CD1c-positive myeloid dendritic cell (primary cell): ENCODE measurements around the gene RHOA.
A peak's percentile ranks its signal among the peaks of the same experiment; 100 is the strongest.
"Not testable (repeated sequence)": the region's sequence is repeated elsewhere in the genome, so short reads cannot be mapped to it uniquely, and the experiment has no call there.

ENCODE experiments used
- DNase-seq: peaks from one replicate; pipeline ENCODE4 v3.0.0-alpha.2; 2016; ENCODE audit errors: extremely low spot score

The RHOA gene

DNA sequence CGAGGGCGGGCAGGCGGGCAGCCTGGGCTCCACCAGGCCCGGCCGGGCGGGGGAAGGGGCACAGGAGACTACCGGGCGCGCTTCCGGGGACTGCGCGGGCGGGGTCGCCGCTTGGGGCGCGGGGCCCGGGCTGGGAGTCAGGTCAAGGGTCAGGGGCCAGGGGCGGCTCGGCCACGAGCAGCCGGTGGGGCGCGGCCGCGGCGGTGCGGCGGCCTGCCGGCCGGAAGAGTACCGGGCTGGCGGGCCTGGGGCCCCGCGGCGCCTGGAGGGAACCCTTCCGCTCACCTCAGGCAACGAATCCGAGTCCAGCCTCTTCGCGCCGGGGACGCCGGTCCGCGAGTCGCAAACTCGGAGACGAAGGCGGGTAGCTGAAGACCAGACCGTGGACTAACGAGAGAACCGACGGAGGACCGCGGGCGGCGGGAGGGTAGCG is 225 bp downstream of the RHOA start:
- peak; percentile 83 for DNase-seq

DNA sequence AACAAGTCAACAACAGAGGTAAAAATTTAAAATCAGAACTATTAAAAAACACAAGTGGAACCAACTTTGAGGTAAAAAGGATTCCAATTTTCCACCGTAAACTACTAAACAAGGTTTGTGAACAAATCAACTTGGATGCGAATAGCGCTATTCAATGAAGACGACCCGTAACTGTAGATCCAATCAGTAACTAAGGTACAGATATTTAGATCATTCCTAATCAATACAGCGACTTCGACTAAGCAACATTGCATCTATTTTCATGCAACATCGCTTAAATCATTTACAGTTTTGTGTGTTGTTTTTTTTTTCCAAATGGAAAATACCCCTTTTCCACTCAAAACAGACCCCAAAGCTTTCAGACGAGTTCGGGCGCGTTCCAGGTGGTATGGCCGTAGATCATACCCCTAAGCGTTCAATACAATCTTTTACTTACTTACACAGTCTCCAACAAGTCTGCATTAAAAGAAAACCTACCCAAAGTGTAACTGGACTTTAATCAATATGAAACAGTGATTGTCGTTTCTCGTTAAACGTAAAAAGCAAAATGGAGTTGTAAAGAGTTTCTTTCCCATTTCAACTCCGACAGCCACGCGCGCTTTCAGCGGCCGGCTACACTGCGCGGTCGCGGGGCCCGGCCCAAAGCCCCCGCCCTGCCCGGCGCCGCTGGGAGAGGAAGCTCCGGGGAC is 786 bp downstream of the RHOA start:
- no peak for DNase-seq

DNA sequence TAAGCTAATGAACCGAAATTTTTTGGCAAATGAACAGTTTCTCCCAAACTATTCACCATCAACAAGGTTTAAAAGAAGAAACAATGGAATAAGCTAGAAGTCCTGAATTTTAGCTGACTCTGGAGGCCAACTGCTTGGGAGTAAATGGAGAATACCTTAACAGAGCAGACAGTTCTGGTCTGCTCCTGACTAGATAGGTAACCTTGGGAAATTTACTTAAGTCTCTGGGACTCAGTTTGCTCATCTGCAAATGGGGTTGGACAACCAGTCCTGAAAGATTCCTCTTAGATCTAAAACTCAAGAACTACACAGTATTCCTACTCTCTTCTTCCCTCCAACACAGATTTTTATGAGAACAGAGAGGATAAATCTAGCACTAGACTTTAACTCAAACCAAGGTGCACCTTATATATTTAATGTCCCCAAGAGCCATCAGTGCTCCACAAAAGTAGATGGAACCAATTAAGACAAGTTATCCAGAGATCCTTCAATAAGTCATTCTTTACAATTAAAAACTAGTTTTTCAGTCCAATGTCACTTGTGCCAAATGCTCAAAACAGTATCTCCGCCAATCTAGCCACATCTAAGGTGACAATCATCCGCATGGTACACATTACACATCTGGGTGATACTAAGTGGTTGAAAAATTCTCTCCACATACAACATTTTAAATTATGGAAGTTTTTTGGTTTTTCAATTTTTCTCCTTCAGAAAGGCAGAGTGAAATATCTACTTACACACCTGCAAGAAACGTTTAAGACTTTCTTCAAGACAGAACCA is 1.5 kb downstream of the RHOA start:
- no peak for DNase-seq

DNA sequence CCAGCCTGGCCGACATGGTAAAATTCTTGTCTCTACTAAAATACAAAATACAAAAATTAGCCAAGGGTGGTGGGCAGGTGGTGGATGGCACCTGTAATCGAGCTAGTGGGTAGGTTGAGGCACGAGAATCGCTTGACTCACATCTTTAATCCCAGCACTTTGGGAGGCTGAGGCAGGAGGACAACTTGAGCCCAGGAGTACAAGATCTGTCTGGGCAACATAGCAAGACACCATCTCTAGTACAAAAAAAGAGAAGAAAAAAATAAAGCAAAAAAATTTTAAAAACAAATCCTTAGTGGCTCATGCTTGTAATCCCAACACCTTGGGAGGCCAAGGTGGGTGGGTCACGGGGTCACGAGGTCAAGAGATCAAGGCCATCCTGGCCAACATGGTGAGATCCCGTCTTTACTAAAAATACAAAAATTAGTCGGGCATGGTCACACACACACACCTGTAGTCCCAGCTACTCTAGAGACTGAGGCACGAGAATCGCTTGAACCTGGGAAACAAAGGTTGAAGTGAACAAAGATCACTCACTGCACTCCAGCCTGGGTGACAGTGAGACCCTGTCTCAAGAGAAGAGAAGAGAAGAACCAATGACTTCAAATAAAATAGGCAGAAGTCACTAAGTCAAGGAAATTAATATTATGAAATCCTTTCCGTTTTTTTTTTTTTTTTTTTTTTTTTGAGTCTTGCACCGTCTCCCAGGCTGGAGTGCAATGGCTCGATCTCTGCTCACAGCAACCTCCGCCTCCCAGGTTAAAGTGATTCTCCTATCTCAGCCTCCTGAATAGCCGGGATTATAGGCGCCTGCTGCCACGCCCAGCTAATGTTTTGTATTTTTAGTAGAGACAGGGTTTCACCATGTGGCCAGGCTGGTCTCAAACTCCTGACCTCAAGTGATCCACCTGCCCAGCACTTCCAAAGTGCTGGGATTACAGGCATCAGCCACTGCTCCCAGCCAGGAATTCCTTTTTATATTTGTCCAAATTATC is 4.9 kb downstream of the RHOA start:
- peak; percentile 29 for DNase-seq

DNA sequence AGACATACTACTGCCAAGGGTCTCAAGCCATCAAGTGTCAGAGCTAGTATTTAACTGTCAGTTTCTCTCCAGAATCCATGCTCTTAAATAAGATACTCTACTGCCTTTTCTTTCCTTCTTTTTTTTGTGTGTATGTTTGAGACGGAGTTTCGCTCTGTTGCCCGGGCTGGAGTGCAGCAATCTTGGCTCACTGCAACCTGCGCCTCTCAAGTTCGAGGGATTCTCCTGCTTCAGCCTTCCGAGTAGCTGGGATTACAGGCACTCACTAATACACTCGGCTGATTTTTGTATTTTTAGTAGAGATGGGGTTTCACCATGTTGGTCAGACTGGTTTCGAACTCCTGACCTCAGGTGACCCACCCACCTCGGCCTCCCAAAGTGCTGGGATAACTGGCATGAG is 6.2 kb downstream of the RHOA start:
- DNase-seq = not testable (repeated sequence)

DNA sequence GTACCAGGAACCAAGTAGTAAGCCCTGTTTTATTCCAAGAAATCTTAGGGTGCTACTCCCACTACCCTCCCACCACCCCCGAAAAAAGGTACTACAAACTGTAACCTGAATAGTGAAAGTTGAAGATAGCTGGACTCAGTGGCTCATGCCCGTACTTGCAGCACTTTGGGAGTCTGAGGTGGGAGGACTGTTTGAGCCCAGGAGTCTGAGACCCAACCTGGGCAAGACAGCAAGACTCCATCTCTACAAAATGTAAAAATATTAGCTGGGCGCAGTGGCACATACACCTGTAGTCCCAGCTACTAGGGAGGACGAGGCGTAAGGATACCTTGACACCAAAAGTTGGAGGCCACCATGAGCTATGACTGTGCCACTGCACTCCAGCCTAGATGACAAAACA is 7.9 kb downstream of the RHOA start:
- DNase-seq = no peak

DNA sequence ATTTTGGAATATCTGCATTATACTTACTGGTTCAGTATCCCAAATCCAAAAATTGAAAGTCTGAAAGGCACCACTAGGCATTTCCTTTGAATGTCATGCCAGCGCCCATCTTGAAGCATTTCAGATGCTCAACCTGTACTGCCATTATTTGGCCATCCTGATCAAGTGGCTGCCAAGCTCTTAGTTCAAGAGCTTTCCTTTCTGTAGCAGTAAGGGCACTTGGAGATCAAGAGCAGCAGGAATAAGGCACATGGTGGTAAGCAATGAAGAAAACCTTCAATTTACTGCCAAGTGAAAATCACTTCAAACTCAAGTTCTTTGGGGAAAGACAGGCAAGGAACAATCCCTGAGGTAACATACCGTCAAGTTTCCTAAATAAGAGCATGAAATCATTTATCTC is 10.0 kb downstream of the RHOA start:
- no peak for DNase-seq

DNA sequence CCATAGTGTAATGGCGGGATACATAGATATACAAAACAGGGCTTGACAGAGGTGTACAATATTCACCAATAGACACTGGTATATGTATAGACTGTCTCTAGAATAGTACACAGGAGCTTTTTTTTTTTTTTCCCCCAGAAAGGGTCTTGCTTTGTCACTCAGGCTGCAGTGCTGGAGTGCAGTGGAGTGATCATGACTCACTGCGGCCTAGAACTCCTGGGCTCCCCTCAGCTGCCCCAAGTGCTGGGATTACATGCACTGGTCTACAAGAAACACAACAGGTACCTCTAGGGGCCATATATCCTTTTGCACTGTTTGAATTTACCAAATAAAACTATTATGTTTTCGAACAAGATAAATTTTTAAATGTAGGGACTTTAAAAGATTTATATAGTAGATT is 12.3 kb downstream of the RHOA start:
- DNase-seq = no peak

DNA sequence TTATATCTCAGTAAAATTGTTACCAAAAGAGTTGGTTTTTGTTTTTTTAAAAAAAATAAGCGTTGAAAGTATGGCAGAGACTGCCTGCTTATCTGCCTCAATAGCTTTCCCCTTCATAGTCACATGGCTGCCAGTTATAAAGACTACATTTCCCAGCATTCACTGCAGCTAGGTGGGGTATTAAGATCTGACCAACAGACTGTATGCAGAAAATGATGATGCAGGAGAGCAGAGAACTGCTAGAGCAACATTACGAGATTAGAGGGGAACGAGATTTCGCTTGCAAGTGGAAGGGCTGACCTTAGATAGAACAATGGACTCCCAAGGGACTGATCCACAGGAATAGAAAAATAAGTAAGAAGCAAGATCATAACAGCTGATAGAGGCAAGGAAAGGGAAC is 14.3 kb downstream of the RHOA start:
- no peak for DNase-seq

DNA sequence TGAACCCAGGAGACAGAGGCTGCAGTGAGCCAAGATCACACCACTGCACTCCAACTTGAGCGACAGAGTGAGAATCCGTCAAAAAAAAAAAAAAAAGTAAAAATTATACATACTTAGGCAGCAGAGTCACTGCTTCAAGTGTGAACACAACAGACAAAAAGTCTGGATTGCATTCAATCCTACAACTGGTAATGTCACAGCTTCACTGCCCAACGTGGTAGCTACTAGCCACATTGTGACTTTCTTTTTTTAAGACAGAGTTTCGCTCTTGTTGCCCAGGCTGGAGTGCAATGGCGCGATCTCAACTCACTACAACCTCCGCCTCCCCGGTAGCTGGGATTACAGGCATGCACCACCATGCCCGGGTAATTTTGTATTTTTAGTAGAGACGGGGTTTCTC is 20.5 kb downstream of the RHOA start:
- DNase-seq = not testable (repeated sequence)

DNA sequence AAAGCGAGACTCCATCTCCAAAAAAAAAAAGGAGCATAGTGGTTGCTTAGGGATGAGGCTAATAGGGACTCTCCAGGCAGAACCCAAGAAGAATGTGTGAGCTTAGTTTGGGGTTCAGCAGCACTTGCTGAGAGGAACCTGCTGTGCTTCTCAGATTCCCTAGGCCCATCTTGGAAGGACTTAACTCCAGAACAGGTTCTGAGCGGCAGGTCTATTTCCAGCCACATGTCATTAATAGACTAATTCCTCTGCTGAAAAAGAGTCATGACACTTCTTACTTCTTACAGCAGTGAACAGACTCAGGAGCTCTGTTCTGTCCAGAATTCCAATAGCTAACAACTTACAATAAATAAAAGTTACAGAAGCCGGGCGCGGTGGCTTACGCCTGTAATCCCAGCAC is 22.5 kb downstream of the RHOA start:
- DNase-seq = no peak

DNA sequence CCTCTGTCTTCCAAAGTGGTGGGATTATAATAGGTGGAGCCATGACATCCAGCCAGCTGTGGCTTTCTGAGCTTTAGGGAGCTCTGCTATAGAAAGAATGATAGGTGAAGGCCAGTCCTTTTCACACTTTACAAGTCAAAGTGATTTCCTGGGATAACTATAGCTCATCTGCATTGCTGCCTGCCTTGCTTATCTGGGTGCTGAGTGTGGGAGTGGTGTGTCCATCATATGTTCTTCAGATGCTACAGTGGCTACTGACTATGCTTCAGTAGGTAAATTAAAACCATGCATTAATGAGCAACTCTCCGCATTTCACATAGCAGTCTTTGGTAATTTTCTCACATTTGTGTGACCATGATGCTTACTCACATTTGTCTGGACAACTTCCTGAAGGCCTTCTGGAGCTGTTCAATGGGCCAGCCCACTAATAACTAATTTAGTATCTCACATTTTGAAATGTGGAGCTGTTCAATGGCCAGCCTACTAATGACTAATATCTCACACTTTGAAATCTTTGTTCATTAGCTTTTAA is 23.4 kb downstream of the RHOA start:
- DNase-seq = no peak

DNA sequence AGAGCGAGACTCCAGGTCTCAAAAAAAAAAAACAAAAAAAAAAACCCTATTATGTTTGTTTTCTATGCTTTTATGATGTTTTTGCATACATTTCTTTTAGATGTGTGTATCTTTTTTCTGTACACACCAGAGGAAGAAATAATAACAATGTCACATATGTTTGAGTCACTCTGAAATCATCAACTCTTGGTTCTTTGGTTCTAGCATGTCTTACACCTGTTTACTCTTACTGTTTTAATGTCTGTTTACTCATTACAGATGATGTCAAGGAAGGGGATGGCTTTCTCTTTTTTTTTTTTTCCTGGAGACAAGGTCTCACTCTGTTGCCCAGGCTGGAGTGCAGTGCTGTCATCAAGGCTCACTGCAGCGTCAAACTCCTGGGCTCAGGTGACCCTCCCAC is 24.1 kb downstream of the RHOA start:
- no peak for DNase-seq

DNA sequence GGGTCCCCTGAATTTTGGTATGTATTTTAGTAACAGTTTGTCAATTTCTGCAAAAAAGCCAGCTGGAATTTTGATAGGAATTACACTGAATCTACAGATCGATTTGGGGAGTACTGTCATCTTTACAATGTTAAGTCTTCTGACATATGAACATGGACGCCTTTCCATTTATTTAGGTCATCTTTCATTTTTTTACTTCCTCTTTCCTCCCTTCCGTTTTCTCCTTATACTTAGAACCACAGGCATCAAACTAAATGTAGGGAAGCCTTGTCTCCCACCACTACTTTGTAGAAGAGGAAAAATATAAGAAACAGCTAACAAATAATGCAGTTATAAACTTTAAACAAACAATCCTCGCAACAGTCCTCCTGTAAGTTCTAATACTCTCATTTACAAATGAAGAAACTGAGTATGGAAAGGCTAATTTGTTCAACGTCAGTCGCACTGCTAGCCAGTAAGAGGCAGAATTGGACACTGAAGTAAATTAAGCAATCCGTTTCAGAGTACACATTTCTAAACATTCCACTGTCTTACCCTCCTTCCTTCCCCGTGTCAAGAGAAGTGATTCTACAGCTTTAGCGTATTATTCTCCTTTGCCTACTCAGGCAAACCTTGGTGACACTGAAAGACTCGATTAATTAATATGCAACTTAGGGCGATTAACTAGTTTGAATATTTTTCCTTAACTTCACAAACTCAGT is 25.6 kb downstream of the RHOA start:
- DNase-seq = peak; percentile 66

DNA sequence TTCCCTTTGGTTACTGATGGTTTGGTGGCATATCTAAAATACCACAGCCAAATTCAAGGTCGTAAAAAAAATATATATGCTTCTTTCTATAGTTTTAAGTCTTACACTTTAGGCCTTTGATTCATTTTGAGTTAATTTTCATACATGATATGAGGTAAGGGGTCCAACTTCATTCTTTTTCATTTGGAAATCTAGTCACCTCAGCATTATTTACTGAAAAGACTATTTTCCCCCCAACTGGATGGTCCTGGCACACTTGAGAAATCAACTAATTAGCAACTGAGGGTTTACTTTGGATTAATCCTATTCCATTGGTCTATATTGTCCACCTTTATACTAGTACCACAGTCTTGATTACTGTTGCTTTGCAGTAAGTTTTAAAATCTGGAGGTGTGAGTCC is 26.2 kb downstream of the RHOA start:
- no peak for DNase-seq

DNA sequence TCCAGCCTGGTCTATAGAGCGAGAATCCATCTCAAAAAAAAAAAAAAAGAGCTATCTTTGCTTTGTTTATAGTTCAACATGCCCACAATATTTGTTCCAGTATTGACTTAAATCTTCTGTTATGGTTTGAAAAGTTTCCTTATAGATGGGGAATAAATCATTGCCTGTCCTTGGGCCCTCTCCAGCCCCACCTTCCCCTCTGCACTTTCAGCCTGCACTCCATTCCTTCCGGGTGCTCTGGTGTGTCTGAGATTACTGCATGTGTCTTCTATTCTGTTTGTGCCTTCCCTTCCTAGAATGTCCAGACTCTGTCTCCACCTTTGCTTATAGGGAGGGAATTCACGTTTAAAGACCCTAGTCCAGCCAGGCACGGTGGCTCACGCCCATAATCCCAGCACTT is 28.4 kb downstream of the RHOA start:
- no peak for DNase-seq

DNA sequence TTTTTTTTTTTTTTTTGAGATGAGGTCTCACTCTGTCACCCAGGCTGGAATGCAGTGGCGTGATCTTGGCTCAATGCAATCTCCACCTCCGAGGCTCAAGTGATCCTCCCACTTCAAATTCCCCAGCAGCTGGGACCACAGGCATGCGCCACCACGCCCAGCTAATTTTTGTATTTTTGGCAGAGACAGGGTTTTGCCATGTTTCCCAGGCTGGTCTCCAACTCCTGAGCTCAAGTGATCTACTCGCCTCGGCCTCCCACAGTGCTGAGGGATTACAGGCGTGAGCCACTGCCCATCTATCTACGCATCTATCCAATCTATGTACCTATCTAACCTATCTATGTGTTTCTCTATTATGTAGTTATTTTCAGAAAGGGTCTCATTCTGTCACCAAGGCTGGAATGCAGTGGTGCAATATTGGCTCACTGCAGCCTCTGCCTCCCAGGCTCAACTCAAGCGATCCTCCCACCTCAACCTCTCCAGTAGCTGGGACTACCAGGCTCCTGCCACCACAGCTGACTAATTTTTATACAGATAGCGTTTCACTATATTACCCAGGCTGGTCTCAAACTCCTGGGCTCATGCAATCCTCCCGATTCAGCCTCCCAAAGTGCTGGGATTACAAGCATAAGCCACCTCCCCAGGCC is 33.4 kb downstream of the RHOA start:
- DNase-seq = no peak

DNA sequence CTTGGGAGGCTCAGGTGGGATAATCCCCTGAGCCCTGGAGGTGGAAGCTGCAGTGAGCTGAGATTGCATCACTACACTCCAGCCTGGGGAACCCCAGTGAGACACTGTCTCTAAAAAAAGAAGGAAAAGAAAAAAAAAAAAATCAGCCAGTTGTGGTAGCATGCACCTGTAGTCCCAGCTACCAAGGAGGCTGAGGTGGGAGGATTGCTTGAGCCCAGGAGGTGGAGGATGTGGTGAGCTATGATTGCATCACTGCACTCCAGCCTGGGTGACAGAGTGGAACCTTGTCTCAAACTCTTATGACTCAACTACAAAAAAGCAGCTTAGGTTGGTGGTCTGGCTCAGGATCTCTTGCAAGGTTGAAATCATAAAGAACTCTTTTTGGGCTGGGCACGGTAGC is 34.3 kb downstream of the RHOA start:
- DNase-seq = peak; percentile 22

DNA sequence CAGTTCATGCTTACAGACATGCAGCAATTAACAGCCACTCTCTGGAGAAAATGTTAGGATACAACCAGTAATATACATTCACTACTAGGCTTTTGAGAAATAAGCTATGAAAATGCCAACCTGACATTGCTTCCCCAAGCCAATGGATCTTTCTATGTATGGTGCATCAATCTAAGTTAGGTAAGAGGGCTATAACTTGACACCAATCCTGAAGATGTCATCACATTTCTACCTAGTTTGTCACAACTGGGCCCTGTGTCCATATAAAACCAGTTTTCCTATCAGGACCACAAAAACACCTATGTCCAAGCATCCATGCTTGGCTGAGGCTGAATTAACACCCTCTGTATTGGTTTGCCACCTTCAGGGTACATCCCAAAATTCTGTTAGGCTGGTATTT is 39.8 kb downstream of the RHOA start:
- no peak for DNase-seq

DNA sequence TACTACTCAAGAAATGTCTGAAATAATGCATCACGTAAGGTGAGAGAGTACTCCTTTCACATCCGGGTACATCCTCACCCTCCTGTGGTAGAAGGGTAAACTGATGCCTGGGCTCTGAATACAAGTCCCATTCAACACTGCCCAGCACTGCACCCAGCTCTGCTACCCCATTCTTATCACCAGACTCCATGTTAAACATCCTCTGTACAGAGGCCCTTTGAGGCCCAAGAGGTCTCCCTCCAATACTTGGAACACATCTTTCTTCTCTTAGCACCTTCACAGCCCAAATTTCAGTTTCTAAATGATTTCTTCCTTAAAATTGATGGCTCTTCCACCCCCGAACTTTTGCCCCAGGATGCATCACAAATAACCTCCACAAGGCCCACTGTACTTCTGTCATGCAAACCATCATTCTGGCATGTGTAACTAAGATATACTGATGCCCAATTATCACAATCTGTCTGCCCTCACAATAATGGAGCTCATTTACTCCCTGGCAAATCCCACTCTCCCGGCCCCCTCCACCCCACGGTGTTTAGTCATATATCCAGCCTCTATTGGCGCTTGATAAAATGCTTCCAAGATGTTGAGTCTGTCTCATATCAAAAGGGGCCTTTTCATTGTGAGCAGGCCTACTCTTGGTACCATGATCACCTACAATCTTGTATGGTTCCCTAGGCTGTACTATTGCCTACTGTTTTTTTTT is 41.0 kb downstream of the RHOA start:
- no peak for DNase-seq
